Neuronal stem cell (in vitro differentiated cells): Measurements from ENCODE around the gene CDH23.

Experiments
- DNase-seq: peaks from one replicate; pipeline ENCODE4 v3.0.0-alpha.2; 2013; ENCODE audit warnings: low spot score
- H2AFZ ChIP-seq: one replicate; pipeline ENCODE4 v1.6.1; 2013; ENCODE audit warnings: mild to moderate bottlenecking, low read length, inconsistent platforms
- H2AK5ac ChIP-seq: 2 replicates; pipeline ENCODE4 v1.6.1; 2013; ENCODE audit warnings: low read depth, mild to moderate bottlenecking, inconsistent platforms, low read length, moderate library complexity, mixed read lengths
- H2BK120ac ChIP-seq: 2 replicates; pipeline ENCODE4 v1.6.1; 2013; ENCODE audit warnings: low read depth, mild to moderate bottlenecking, inconsistent platforms, low read length, moderate library complexity, mixed read lengths
- H2BK12ac ChIP-seq: one replicate; pipeline ENCODE4 v1.6.1; 2013; ENCODE audit warnings: low read length, inconsistent platforms
- H2BK15ac ChIP-seq: 2 replicates; pipeline ENCODE4 v1.6.1; 2013; ENCODE audit warnings: mild to moderate bottlenecking, low read length, inconsistent platforms, mixed read lengths
- H2BK5ac ChIP-seq: one replicate; pipeline ENCODE4 v1.6.1; 2013; ENCODE audit warnings: inconsistent platforms, mild to moderate bottlenecking, low read length, moderate library complexity
- H3K14ac ChIP-seq: one replicate; pipeline ENCODE4 v1.6.1; 2013; ENCODE audit warnings: low read length, inconsistent platforms
- H3K18ac ChIP-seq: 2 replicates; pipeline ENCODE4 v1.6.1; 2013; ENCODE audit warnings: low read length, inconsistent platforms
- H3K23ac ChIP-seq: 2 replicates; pipeline ENCODE4 v1.6.1; 2013; ENCODE audit warnings: low read depth, mild to moderate bottlenecking, mixed read lengths, low read length, inconsistent platforms; ENCODE audit not compliant: poor library complexity
- H3K27ac ChIP-seq: replicated peaks from 3 replicates; pipeline ENCODE4 v1.5.1; 2013; ENCODE audit warnings: low read length, inconsistent platforms
- H3K27me3 ChIP-seq, 3 experiments: 2 replicates each; pipeline ENCODE4 v1.6.1; 2013; ENCODE audit warnings: low read length in 3 of 3, mild to moderate bottlenecking in 2 of 3, inconsistent platforms in 1 of 3, low read depth in 1 of 3, mixed read lengths in 1 of 3, moderate library complexity in 1 of 3; ENCODE audit not compliant: control insufficient read depth in 3 of 3, insufficient read depth in 3 of 3
- H3K36me3 ChIP-seq, 2 donors: replicated peaks in 1 of 2; 2 replicates each; pipeline ENCODE4 v1.6.1; 2013; ENCODE audit warnings: low read length in 2 of 2; ENCODE audit not compliant: control insufficient read depth in 2 of 2, insufficient read depth in 2 of 2
- H3K4ac ChIP-seq: 2 replicates; pipeline ENCODE4 v1.6.1; 2013; ENCODE audit warnings: inconsistent platforms, mild to moderate bottlenecking, low read length, moderate library complexity
- H3K4me1 ChIP-seq, 2 donors: 1 replicate in 1 of 2; 2 replicates in 1 of 2; pipeline ENCODE4 v1.6.1; 2013; ENCODE audit warnings: low read length in 2 of 2, low read depth in 1 of 2; ENCODE audit not compliant: control insufficient read depth in 2 of 2, insufficient read depth in 1 of 2
- H3K4me2 ChIP-seq: one replicate; pipeline ENCODE4 v1.6.1; 2013; ENCODE audit warnings: mild to moderate bottlenecking, low read length, inconsistent platforms; ENCODE audit not compliant: insufficient read depth, poor library complexity, severe bottlenecking
- H3K4me3 ChIP-seq, 2 donors: 2 replicates each; pipeline ENCODE4 v1.5.1; 2013; ENCODE audit warnings: low read length in 2 of 2, mild to moderate bottlenecking in 2 of 2, inconsistent platforms in 1 of 2, moderate library complexity in 1 of 2
- H3K79me1 ChIP-seq: one replicate; pipeline ENCODE4 v1.6.1; 2013; ENCODE audit warnings: low read depth, mild to moderate bottlenecking, inconsistent platforms, low read length, moderate library complexity
- H3K9ac ChIP-seq: one replicate; pipeline ENCODE4 v1.6.1; 2013; ENCODE audit warnings: mild to moderate bottlenecking, low read depth, low read length, inconsistent platforms; ENCODE audit not compliant: poor library complexity
- H3K9me3 ChIP-seq, 2 donors: replicated peaks in 1 of 2; 2 replicates each; pipeline versions ENCODE3 to v1.6.1; 2013; ENCODE audit warnings: low read length in 2 of 2, mild to moderate bottlenecking in 2 of 2, inconsistent platforms in 1 of 2, low read depth in 1 of 2, mixed read lengths in 1 of 2, moderate library complexity in 1 of 2; ENCODE audit not compliant: control insufficient read depth in 2 of 2, insufficient read depth in 1 of 2
- H4K8ac ChIP-seq: one replicate; pipeline ENCODE4 v1.6.1; 2013; ENCODE audit warnings: low read depth, mild to moderate bottlenecking, inconsistent platforms, low read length, moderate library complexity
- H4K91ac ChIP-seq: one replicate; pipeline ENCODE4 v1.6.1; 2013; ENCODE audit warnings: low read length, low read depth, mild to moderate bottlenecking, inconsistent platforms; ENCODE audit not compliant: poor library complexity
- WGBS, 2 donors: extraction: QIAGEN DNeasy Blood & Tissue Kit; methylation state at CpG; one replicate each; pipeline ENCODE4 v1.1.7; 2013; ENCODE audit warnings: missing lambda C conversion rate in 2 of 2, mixed read lengths in 1 of 2; ENCODE audit not compliant: insufficient read length in 2 of 2, insufficient replicate concordance in 1 of 2; ENCODE audit errors: extremely low coverage in 2 of 2; 5-methylcytosine and 5-hydroxymethylcytosine counted together

CDH23 gene

DNA sequence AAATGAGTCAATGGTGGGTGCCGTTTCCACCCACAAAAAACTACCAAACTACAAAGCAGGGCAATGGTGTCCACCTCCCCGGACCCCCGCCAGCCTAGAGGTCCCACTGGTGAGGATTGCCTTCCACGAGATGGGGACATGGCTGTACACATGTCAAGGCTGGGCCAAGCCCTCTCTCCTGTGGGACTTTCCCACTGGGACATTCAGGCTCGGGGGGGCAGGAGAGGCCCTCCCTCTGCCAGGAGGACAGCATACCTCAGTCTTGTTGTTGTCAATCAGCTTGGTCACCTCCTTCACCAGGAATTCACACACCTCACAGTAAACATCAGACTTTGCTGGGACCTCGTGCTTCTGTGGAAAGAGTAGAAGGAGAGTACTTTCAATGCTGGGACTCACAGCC, 423.3 kb downstream of the CDH23 start:
- Histone ChIP-seq H2BK15ac (no peak overlapping the region), H2BK120ac (no peak overlapping the region), H3K4ac (no peak overlapping the region), H3K79me1 (peaks cover 2% of the 10 kb centered on the region), H2BK5ac (no peak overlapping the region), H2AK5ac (no peak overlapping the region), H4K91ac (no peak overlapping the region), H3K9me3 (no peaks in the 10 kb centered on the region), H3K4me2 (no peak overlapping the region), H3K27ac (no peak overlapping the region), H3K36me3 (peaks cover 78 to 100% of the 10 kb centered on the region in 2 donors), H3K23ac (no peak overlapping the region), H3K18ac (no peak overlapping the region), H2BK12ac (no peak overlapping the region), H3K4me1 (no peaks in the 10 kb centered on the region), H3K27me3 (no peaks in the 10 kb centered on the region), H3K14ac (no peak overlapping the region), H2AFZ (no peak overlapping the region), H4K8ac (no peak overlapping the region), H3K4me3 (no peak overlapping the region), H3K9ac (no peak overlapping the region)
- WGBS, 2 donors, result no CpG with 5 or more reads among the region's 6 CpGs
- DNase-seq, result no peak

DNA sequence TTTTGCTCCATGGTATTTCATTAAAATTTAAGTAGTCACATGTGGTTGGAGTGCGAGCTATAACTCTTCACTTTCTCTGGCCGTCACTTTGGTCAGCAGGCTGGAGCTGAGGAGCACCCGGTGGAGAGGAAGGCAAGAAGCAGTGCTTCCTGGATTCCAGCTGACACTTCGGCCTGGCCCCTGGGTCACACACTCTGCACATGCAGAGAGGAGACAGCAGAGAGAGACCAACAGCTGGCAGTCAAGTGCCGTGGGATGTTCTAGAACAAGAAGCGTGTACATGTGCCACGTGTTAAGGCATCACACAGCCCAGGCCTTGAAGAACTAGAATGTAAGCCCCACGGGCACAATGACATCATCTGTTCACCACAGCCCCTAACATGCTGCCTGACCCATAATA, 424.2 kb downstream of the CDH23 start:
- Histone ChIP-seq H3K23ac (no peak overlapping the region), H3K4me3 (no peak overlapping the region), H3K4ac (no peak overlapping the region), H3K18ac (no peak overlapping the region), H3K9me3 (no peaks in the 10 kb centered on the region), H3K79me1 (peaks cover 2% of the 10 kb centered on the region), H2AK5ac (no peak overlapping the region), H2BK5ac (no peak overlapping the region), H3K14ac (no peak overlapping the region), H2AFZ (no peak overlapping the region), H3K4me1 (no peaks in the 10 kb centered on the region), H3K36me3 (peaks cover 80 to 100% of the 10 kb centered on the region in 2 donors), H3K4me2 (no peak overlapping the region), H3K27ac (no peak overlapping the region), H4K91ac (no peak overlapping the region), H3K9ac (no peak overlapping the region), H3K27me3 (no peaks in the 10 kb centered on the region), H2BK120ac (no peak overlapping the region), H4K8ac (no peak overlapping the region), H2BK12ac (no peak overlapping the region), H2BK15ac (no peak overlapping the region)
- WGBS, 2 donors, result no CpG with 5 or more reads among the region's 8 CpGs
- DNase-seq, result no peak

GRCh38 chr10:71821909-71822763, 425.4 kb downstream of the CDH23 start:
- no peak overlapping the region for H3K4ac ChIP-seq
- H3K4me1 ChIP-seq, result no peaks in the 10 kb centered on the region
- H4K8ac ChIP-seq, result no peak overlapping the region
- H2BK12ac ChIP-seq, result no peak overlapping the region
- no peaks in the 10 kb centered on the region for H3K9me3 ChIP-seq
- peaks cover 2% of the 10 kb centered on the region for H3K79me1 ChIP-seq
- no peak overlapping the region for H2BK5ac ChIP-seq
- no peak overlapping the region for H3K14ac ChIP-seq
- no CpG with 5 or more reads among the region's 9 CpGs for WGBS, 2 donors
- H2BK120ac ChIP-seq, result no peak overlapping the region
- H2AFZ ChIP-seq, result no peak overlapping the region
- no peak overlapping the region for H4K91ac ChIP-seq
- no peak for DNase-seq
- no peak overlapping the region for H3K18ac ChIP-seq
- H3K27me3 ChIP-seq, result no peaks in the 10 kb centered on the region
- no peak overlapping the region for H3K4me2 ChIP-seq
- no peak overlapping the region for H3K23ac ChIP-seq
- H3K36me3 ChIP-seq, result peaks cover 74 to 99% of the 10 kb centered on the region in 2 donors
- H3K4me3 ChIP-seq, result no peak overlapping the region
- H3K27ac ChIP-seq, result no peak overlapping the region
- no peak overlapping the region for H3K9ac ChIP-seq
- H2BK15ac ChIP-seq, result no peak overlapping the region
- no peak overlapping the region for H2AK5ac ChIP-seq

- H3K27me3 ChIP-seq, result no peaks in the 10 kb centered on the region
These were observed 426.6 kb downstream of the CDH23 start for GRCh38 chr10:71823356-71823755.

More at GRCh38 chr10:71823356-71823755, 426.6 kb downstream of the CDH23 start:
- Histone ChIP-seq H3K4me3 (no peak overlapping the region), H3K4ac (no peak overlapping the region), H3K23ac (no peak overlapping the region), H2BK120ac (no peak overlapping the region), H2AK5ac (no peak overlapping the region), H3K36me3 (peaks cover 68 to 98% of the 10 kb centered on the region in 2 donors), H3K9me3 (no peaks in the 10 kb centered on the region), H3K18ac (no peak overlapping the region), H2BK12ac (no peak overlapping the region), H3K14ac (no peak overlapping the region), H3K4me1 (no peaks in the 10 kb centered on the region), H4K8ac (no peak overlapping the region), H3K27ac (no peak overlapping the region), H2BK15ac (no peak overlapping the region), H3K9ac (no peak overlapping the region), H3K4me2 (no peak overlapping the region), H3K79me1 (peaks cover 2% of the 10 kb centered on the region), H4K91ac (no peak overlapping the region), H2BK5ac (no peak overlapping the region), H2AFZ (no peak overlapping the region)
- WGBS, 2 donors, result no CpG with 5 or more reads among the region's 4 CpGs
- no peak for DNase-seq
